GM18499 (cell line): ENCODE data around the gene PIGA.
"Not testable (repeated sequence)": the region's sequence is repeated elsewhere in the genome, so short reads cannot be mapped to it uniquely, and the experiment has no call there.

Experiments
- ATAC-seq: cut with Tn5 transposase; IDR thresholded peaks from one replicate; pipeline ENCODE4 v1.9.1; 2021; ENCODE audit warnings: moderate number of reproducible peaks; ENCODE audit not compliant: insufficient read depth, unreplicated experiment

PIGA gene

DNA sequence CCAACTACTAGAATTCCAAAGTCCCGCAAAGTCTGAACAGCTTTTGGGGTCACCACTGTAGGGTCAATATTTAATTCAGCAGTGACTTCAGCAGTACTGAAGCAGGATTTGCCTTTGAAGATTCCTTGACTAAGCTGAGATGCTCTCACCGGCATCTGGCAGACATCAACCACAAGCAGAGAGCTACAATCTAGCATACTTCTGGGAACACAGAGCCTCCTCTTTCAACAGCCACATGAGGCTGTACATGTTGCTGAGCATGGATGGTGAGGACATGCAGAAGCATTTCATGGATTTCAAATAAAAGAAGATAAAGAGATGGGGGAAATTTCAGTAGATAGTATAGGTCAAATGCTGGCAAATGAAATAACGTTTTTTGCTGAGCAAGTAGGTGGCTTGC lies 13.3 kb downstream of the PIGA start:
- ATAC-seq, result no peak

DNA sequence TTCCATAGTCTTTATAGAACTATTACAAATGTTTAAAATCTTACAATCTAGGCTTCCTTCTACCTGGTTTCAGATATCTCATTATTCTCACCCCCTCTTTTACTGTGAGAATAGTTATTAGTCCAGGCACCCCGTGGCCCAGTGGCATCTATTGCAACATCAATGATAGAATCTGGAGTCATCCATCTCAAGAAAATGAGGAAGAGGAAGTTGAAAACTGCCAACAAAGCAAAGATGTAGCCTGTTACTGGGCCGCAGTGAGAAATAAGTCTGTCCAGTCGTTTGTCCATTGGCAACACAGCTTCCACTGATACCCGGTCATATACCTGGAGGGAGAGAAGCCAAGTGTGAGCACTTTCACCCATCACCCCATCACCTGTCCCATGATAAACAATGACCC lies 13.9 kb downstream of the PIGA start:
- ATAC-seq, result no peak

DNA sequence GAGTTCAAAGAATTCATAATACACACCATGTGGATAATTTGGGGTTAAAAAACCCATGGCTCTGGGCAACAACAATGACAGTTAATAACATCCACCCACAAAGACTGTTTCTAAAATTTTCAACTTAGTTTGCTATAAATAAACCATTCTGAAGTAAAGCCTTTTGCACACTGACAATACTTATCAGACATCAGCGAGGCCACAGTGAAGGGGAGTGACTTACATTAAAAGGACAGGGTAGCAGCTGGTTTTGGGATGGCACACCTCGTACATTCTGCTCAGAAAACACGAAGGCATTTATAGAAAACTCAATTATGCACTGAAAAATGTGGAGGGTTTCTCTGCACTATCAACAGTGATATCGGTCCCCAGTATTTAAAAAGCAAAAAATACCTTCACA lies 15.0 kb downstream of the PIGA start:
- no peak for ATAC-seq

DNA sequence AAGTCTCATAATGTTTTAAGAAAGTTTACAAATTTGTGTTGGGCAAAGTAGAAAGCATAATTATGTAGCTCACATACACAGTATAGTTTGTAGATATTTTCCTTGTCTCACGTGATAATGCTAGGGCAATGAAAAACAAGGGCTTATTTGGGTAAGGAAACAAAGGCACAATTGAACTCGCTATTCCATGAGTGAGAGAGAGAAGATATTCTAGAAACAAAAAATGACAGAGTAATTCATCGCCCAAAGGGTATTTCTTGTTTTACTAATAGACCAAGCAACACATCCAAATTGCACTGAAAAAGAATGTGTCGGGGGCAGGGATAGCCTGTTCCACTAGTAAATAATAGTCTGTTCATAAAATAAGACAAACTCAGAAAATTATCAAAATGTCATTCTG lies 16.2 kb downstream of the PIGA start:
- no peak for ATAC-seq

DNA sequence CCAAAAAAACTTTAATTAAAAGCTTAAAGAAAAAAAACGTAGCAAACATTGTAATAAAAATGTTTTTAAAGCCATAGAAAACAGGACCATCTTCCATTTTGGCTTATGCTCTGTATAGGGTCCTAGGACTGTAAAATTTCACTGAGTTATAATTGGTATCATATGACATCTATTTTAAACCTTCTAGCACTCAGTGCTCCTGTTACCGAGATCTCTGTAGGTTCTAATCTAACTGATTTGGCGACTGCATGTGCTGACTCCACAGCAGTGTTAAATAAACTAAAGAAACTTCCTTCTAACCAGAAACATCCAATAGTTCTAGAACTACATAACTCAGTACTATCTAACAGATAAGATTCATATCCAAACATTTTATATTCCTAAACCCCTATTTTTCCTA lies 19.8 kb downstream of the PIGA start, which contains the start of gene ASB11:
Gene ASB11, minus strand, starts transcription at position 132 of the 400 bp plus-strand sequence. Its CDS starts 35 bp downstream, at position 97.
- ATAC-seq, result no peak

DNA sequence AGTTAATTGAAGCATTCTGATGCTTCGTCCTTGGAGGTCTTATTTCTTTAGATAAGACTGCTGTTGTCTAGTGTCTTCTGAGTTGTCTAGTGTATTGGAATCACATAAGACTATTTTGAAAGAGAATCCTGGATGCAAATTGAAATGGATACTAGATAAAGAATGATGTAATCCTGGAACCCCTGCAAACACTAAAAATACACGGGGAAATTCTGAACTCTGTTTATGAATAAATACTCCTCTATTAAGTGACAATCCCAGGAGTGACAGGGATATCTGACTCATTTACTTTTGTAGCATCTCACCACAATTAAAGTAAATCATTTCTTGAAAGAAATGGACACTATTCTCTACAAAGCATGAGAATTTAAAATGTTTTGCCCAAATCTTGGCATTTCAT lies 20.9 kb downstream of the PIGA start:
- ATAC-seq, result no peak

DNA sequence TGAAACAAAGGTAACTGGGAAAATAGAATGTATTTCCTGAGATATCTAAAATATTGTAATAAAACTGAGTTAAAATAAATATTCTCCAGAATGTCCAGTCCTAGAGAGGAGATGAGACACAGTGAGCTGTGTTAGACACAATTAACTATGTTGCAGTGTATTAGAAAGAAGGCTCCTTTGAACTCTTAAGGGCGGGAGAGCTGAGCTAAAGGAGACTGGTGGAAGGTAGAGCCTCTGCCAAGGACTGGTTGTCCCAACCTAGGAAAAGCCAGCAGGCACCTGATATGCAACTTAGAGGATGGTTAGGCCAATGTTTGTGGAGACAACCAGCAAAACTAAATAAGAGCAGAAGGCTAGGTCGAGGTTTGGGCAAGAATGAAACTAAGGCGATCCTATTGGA lies 24.2 kb downstream of the PIGA start:
- no peak for ATAC-seq

DNA sequence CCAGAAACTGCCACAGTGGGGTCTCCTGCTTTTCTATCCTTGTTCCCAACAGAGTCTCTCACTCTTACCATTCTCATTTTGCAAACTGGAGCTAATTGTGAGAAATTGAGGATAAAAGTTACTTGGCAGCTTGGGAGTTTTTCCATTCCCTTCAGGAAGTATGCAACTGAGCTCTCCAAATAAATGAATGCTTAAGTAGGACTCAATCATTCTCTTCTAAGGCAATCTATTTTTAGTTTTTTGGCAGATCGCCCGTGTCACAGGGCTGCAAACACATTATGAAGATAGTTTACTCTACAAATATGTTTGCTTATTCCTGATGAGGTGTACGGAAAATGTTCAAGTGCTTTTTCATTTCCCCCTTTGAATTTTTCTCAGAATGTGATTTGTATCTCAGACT lies 25.2 kb downstream of the PIGA start:
- ATAC-seq, result no peak

DNA sequence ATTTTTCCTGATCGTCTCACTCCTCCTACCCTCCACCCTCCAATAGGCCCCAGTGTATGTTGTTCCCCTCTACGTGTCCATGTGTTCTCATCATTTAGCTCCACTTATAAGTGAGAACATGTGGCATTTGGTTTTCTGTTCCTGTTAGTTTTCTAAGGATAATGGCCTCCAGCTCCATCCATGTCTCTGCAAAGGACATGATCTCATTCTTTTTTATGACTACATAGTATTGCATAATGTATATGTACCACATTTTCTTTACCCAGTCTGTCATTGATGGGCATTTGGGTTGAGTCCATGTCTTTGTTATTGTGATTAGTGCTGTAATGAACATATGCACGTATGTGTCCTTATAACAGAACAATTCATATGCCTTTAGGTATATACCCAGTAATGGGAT lies 29.4 kb downstream of the PIGA start:
- not testable (repeated sequence) for ATAC-seq

DNA sequence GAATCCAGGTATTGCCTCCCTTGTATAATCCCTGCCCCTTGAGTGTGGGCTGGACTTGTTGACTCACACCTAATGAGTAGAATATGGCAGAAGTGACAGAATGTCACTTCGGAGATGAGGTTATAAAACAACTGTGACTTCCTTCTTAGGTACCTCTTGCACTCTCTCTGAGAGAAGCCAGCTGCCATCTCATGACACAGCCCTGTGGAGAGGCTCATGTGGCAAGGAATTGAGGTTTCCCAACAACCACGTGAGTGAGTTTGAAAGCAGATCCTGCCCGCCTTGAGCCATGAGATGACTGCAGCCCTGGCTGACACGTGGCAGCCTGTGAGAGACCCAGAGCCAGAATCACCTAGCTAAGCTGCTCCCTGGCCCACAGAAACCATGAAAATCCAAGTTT lies 33.4 kb downstream of the PIGA start:
- ATAC-seq, result no peak

DNA sequence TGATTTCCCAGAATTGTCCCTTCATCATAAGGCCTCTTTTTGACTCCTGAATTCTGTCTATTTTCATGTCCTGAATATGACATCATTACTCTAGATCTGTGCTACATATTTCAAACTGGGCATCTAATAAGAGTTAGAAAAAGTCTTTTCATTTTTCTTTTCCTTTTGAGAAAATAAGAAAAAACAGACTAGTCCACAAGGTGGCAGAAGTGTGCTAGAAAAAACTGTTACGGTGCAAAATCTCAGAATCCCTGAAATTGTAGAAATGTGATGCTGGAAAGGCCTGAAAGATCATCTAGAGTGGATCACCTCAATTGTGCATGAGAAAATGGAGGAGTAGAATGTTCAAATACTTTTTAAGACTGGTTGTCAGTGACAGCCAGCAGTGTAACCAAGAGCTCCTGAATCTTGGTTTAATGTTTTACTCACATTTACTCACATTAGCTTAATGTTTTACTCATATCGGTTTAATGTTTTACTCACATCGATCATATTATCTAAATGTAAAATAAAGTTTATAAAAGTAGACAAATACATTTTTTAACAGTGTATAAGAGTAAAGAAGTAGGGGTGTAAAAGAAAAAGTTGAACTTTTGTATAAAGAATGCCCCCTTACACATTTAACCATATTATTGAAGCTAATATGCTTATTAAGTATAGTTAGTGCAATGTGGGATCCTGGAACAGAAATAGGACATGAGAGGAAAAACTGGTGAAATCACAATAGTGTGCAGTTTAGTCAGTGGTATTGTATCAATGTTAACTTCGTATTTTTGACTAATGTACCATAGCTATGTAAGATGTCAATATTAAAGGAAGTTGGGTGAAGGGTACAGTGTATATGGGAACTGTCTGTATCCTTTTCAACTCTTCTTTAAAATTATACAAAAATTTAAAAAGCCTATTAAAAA lies 35.1 kb downstream of the PIGA start:
- no peak for ATAC-seq

DNA sequence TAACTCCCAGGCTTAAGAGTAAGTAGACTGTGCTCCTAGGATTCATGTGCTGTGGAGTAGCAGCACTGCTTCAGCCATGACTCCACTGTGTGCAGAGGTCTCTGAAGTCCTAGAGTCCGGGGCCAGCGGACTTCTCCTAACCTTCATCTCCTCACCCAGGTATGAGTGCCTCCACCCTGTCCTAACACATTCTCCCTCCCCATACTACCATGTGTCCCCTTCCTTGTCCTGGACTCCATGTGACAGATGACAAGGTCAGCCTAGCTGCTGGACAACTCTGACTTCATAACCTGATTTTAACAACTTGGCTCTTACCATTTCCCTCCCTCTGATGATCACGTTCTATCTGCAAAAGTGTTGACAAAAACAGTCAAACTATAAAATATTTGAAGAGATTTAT lies 36.5 kb downstream of the PIGA start:
- no peak for ATAC-seq

DNA sequence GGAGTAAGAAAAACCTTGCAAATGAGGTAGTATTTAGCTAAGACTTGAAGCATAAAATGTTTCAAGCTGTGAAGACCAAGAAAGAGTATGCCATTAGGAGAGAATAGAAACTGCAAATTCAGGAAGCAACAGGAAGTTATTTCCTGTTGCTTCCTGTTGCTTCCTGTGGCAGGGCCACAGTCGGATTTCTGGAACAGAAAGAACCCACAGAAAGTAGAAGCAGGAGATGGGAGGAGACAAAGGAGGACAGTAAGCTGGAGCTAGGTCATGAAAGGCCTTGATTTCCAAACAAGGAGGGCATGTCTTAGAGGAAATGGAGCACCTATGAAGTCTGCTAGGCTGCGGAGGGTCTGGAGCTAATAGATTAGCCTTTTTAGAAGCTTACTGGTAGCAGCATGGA lies 37.1 kb downstream of the PIGA start:
- no peak for ATAC-seq

DNA sequence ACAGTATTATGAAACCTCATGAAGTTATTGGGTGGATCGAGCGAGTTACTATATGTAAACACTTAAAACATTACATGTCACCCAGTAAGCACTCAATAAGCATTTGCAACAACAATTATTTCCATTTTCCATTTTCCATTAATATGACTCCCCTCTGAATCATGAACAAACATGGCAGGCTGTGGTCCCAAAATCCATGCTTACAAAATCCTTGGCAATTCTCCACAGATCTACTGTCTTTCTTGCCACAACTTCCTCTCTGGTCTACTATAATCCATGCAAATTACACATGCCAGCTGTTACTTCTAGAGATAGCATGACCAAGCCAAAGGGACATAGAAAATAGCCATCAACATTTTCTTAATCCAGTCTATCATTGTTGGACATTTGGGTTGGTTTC lies 41.9 kb downstream of the PIGA start:
- no peak for ATAC-seq

DNA sequence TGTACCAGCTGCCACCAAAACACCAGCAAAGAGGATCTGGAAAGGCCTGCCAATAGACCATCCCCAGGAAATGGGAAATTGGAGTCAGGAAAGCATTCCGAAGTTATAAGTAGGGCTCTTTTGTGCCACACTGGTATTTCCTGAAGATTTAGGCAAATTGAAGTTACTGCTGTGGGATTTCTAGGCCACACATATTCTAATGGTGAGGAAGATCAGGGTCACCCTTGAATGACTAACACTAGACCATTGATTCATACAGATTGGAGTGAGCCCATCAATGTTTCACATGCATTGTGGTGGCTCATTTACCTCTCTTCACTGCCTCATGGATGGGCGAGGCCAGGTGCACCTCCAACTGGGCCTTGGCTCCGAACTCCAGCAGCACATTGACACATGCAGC lies 42.5 kb downstream of the PIGA start:
- ATAC-seq, result no peak

DNA sequence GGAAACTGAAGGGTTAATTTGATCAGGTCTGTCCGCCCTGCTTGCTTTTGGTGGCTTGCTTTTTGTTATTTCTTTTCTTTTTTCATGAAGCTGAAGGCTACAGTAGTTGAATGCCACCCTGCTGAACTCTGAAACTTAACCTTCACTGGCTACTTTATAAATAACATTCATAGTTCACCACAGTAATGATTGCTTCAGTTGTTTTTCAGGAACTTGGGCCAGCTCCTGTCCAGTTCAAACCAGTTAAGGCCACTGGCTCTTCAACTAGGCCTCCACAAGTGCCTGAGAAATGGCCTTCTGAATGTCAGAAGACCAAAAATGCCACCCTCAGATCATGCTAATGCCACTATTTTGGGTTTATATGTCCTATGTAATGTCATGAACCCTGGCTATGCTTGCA lies 57.7 kb downstream of the PIGA start:
- ATAC-seq, result no peak

DNA sequence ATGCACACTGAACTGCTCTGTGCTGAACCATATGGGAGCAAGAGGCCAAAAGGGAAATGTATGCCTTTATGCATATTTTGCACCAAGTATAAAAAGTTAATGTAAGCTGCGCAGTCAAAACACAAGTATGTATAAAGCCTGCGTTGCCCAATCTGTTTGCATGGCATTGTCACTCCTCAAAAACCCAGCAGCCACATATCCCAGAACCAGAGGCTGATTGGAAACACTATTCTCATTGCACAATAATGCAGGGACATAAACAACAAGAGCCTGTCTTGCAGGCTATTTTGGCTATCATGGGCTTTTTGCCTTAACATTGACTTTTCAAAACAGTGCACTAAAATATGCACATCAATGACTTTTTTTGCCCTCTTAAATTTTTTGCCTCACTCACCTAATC lies 60.4 kb downstream of the PIGA start:
- ATAC-seq, result no peak

DNA sequence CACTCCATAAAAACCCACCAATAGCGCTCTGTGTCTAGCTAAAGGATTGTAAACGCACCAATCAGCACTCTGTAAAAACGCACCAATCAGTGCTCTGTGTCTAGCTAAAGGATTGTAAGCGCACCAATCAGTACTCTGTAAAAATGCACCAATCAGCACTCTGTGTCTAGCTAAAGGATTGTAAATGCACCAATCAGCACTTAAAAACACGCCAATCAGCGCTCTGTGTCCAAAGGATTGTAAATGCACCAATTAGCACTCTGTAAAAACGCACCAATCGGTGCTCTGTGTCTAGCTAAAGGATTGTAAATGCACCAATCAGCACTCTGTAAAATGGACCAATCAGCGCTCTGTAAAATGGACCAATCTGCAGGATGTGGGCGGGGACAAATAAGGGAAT lies 62.0 kb downstream of the PIGA start:
- not testable (repeated sequence) for ATAC-seq

DNA sequence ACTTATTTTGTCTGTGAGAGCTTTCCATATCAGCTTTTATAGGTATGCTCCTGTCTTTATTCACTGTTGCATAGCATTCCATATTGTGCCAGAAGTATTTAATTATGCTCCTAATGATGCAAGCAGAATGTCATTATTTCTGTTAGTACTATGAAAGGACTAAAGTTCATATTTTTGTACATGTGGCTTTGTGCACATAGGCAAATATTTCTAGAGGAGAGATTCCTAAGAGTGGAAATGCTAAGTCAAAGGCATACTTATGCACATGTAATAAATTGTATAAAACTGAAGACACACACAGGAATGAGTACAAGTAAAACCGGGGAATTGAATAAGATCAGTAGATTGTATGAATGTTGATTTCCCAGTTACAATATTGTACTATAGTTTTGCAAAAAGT lies 63.6 kb downstream of the PIGA start:
- ATAC-seq, result no peak

DNA sequence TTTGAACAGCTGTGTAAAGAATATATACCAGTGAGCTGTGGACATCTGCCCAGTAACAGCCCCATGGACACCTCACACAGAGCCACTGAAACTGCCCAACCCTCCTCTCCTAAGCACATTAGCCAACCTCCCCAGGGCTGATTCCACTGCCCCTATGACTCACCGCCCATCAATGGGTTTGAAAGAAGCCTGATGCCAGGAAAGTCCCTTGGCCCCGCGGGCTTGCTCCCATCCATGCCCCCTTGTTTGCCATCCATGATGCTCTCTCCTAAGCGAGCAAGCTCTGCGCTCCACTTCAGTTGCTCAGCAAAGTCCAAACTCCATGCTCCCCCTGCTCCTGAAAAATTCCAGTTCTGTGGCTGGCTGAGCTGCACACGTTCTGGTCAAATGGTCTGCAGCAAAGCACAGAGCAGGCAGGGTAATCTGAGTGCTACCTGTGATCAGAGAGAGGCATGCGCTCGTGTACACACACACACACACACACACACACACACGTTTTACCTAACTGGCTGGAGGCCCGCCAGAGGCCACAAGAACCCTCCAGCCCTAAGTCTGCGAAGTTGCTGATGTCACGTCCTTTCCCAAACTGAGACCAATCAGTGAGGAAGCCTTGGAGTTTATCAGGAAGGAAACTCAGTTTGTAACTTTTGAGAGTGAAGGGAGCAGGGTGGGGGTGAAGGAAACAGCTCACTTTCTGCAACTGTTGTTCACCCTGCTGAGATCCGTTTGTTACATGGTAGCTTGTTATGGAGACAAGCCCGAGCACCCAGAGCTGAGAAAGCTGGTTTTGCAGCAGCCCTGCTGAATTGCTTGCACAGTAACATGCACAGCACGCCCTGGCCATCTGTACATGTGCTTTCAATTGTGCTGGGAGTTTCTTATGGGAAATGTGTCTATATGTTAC lies 65.5 kb downstream of the PIGA start, which contains the start of gene ASB9:
Gene ASB9, minus strand, starts transcription at position 466 of the 904 bp plus-strand sequence. Its CDS starts 209 bp downstream, at position 257.
- no peak for ATAC-seq
